GM12878 (cell line): ENCODE data around the gene UBE3C. TPM values are rescaled to one million over a fixed set of nuclear protein-coding genes. Genes with fewer than 3 reads are reported as not detected.

Experiments used
- ATAC-seq: fragments of 200-7000 bp; cut with Tn5 transposase; 3 replicates; pipeline ENCODE4 v1.9.1; 2020; ENCODE audit warnings: mild to moderate bottlenecking, moderate library complexity
- BruUV-seq: library from RNA; stranded (reverse); fragments of 400-500 nt; replicated peaks from 2 replicates; lab custom pipeline; 2021; lab: Mats Ljungman, UMichigan
- CTCF ChIA-PET: fragments of 300-600 bp; sonication (Branson Sonifier 250); formaldehyde crosslinking; extraction: SDS; loops from one replicate; lab custom pipeline; 2021; ENCODE audit warnings: inconsistent platforms; lab: Yijun Ruan, JAX
- POLR2A ChIA-PET: fragments of 350-600 bp; formaldehyde crosslinking; extraction: SDS; loops from one replicate; lab custom pipeline; 2021; ENCODE audit warnings: inconsistent platforms; lab: Charles Lee
- RAD21 ChIA-PET: fragments of 300-600 bp; sonication (Branson Sonifier 250); formaldehyde crosslinking; loops from one replicate; lab custom pipeline; 2023; ENCODE audit warnings: antibody characterized with exemption; ENCODE audit not compliant: unreplicated experiment; lab: Charles Lee
- SMC1A ChIA-PET: fragments of 300-600 bp; sonication (Branson Sonifier 250); formaldehyde crosslinking; loops from one replicate; lab custom pipeline; 2023; ENCODE audit not compliant: unreplicated experiment, uncharacterized antibody; lab: Charles Lee
- DNase-seq: peaks from one replicate; pipeline ENCODE4 v3.0.0-alpha.2; 2011; ENCODE audit warnings: low read depth, low spot score
- FAIRE-seq: peaks from 3 replicates; lab custom pipeline; 2011; peaks lifted over from hg19 to GRCh38; lab: Jason Lieb, UNC
- H2AFZ ChIP-seq: 2 replicates; pipeline ENCODE4 v1.6.0; 2011; ENCODE audit warnings: low read depth, low read length, control low read depth; ENCODE audit not compliant: control insufficient read depth
- H3K27ac ChIP-seq: 2 replicates; pipeline ENCODE4 v1.5.1; 2011; ENCODE audit warnings: control low read depth; ENCODE audit not compliant: control insufficient read depth, insufficient read depth
- H3K27me3 ChIP-seq, 2 experiments: replicated peaks in 1 of 2; 2 replicates each; pipeline versions ENCODE4 v1.6.0 to v1.6.1; 2011; ENCODE audit warnings: low read length in 1 of 2; ENCODE audit not compliant: control insufficient read depth in 2 of 2, insufficient read depth in 2 of 2
- H3K36me3 ChIP-seq, 2 experiments: 2 replicates each; pipeline ENCODE4 v1.5.1; 2011; ENCODE audit warnings: low read length in 1 of 2; ENCODE audit not compliant: control insufficient read depth in 2 of 2, insufficient read depth in 2 of 2
- H3K4me1 ChIP-seq: 2 replicates; pipeline ENCODE4 v1.6.1; 2011; ENCODE audit warnings: mild to moderate bottlenecking, low read length, moderate library complexity, mixed read lengths; ENCODE audit not compliant: control insufficient read depth, insufficient read depth
- H3K4me2 ChIP-seq: 2 replicates; pipeline ENCODE4 v1.6.0; 2011; ENCODE audit warnings: control low read depth; ENCODE audit not compliant: control insufficient read depth, insufficient read depth
- H3K4me3 ChIP-seq: fragments of 200-600 bp; sonication (generic); 2 replicates; pipeline ENCODE4 v1.5.1; 2016
- H3K79me2 ChIP-seq: 2 replicates; pipeline ENCODE4 v1.6.0; 2011; ENCODE audit warnings: low read length; ENCODE audit not compliant: control insufficient read depth, insufficient read depth
- H3K9ac ChIP-seq: 2 replicates; pipeline ENCODE4 v1.8.0; 2011; ENCODE audit warnings: low read length, control low read depth, mixed read lengths; ENCODE audit not compliant: control insufficient read depth, insufficient read depth
- H3K9me3 ChIP-seq: replicated peaks from 3 replicates; pipeline ENCODE4 v1.5.1; 2011; ENCODE audit warnings: mild to moderate bottlenecking, low read length; ENCODE audit not compliant: control insufficient read depth, insufficient read depth
- H4K20me1 ChIP-seq: 2 replicates; pipeline ENCODE4 v1.6.0; 2011; ENCODE audit not compliant: control insufficient read depth, insufficient read depth
- LARP7 ChIP-seq: fragments of 450-650 bp; IDR thresholded peaks from 2 replicates; pipeline ENCODE4 v1.6.1; 2017; ENCODE audit warnings: mild to moderate bottlenecking
- MTA3 ChIP-seq: IDR thresholded peaks from 2 replicates; pipeline ENCODE4 v1.6.1; 2012; ENCODE audit warnings: low read length, inconsistent platforms, borderline replicate concordance
- MYB ChIP-seq: fragments of 150-350 bp; IDR thresholded peaks from 2 replicates; pipeline ENCODE4 v1.6.1; 2014; ENCODE audit warnings: mild to moderate bottlenecking, low read depth, low read length, borderline replicate concordance
- POLR2A ChIP-seq: IDR thresholded peaks from 2 replicates; pipeline ENCODE4 v1.6.1; 2011; ENCODE audit warnings: low read depth, mild to moderate bottlenecking, low read length
- SMAD1 ChIP-seq: fragments of 450-650 bp; IDR thresholded peaks from 2 replicates; pipeline ENCODE4 v1.6.1; 2018; ENCODE audit warnings: mild to moderate bottlenecking, low read depth; ENCODE audit not compliant: partially characterized antibody
- SREBF1 ChIP-seq: IDR thresholded peaks from 2 replicates; pipeline ENCODE4 v1.6.1; 2012; ENCODE audit warnings: mild to moderate bottlenecking, low read length
- SUPT20H ChIP-seq: IDR thresholded peaks from 2 replicates; pipeline ENCODE4 v1.6.1; 2011; ENCODE audit warnings: low read depth, mild to moderate bottlenecking, low read length, moderate library complexity, borderline replicate concordance; ENCODE audit not compliant: control insufficient read depth
- TAF1 ChIP-seq: IDR thresholded peaks from 2 replicates; pipeline ENCODE4 v1.6.1; 2011; ENCODE audit warnings: mild to moderate bottlenecking, low read depth, low read length, borderline replicate concordance
- TCF12 ChIP-seq: IDR thresholded peaks from 2 replicates; pipeline ENCODE4 v1.6.1; 2011; ENCODE audit warnings: low read depth, mild to moderate bottlenecking, low read length
- TCF3 ChIP-seq: IDR thresholded peaks from 2 replicates; pipeline ENCODE4 v1.6.1; 2012; ENCODE audit warnings: low read depth, mild to moderate bottlenecking, low read length, borderline replicate concordance; ENCODE audit not compliant: insufficient read depth
- USF1 ChIP-seq: IDR thresholded peaks from 2 replicates; pipeline ENCODE4 v1.6.1; 2011; ENCODE audit warnings: borderline replicate concordance, low read depth, mild to moderate bottlenecking, moderate library complexity, mixed read lengths, low read length; ENCODE audit not compliant: insufficient read depth; ENCODE audit errors: extremely low read length
- ZNF24 ChIP-seq: fragments of 450-650 bp; IDR thresholded peaks from 2 replicates; pipeline ENCODE4 v1.6.1; 2017; ENCODE audit warnings: antibody characterized with exemption, mild to moderate bottlenecking
- ZZZ3 ChIP-seq: IDR thresholded peaks from 2 replicates; pipeline ENCODE4 v1.6.1; 2011; ENCODE audit warnings: low read depth; ENCODE audit not compliant: control insufficient read depth, insufficient read length
- WGBS: methylation state at CpG from one replicate; pipeline ENCODE4 v1.1.6; 2016; ENCODE audit warnings: low lambda C conversion rate; ENCODE audit not compliant: insufficient replicate concordance, insufficient coverage; ENCODE audit errors: missing lambda C conversion rate; 5-methylcytosine and 5-hydroxymethylcytosine counted together
- in situ Hi-C: fragments of 300-500 bp; cut with MboI; formaldehyde crosslinking; loops from 9 replicates; pipeline ENCODE4 v1.14.3; 2018; ENCODE audit warnings: mixed read lengths
- intact Hi-C: fragments of 100-400 bp; cut with micrococcal nuclease; formaldehyde crosslinking; loops from one replicate; pipeline ENCODE4 v1.14.2; 2022; ENCODE audit not compliant: unreplicated experiment
- polyA plus RNA-seq, 11 experiments: library from polyadenylated mRNA; depleted of rRNA in 4 of 11; unstranded in 6 of 11; stranded (reverse) in 5 of 11; fragments of >200 nt; fragmentation: Nextera tagmentation in 4 of 11; fragmentation: Illumina TruSeq in 1 of 11; extraction: Ambion mirVana in 4 of 11; extraction: Trizol in 1 of 11; gene quantifications; 1 replicate in 1 of 11; 2 replicates in 10 of 11; pipeline versions ENCODE4 v1.2.1 to v1.2.3, GENCODE V29; 2011 to 2016; ENCODE audit warnings: inconsistent platforms in 2 of 11, missing spikeins in 2 of 11, low read depth in 1 of 11
- total RNA-seq, 4 experiments: library from RNA; depleted of rRNA in 3 of 4; stranded (reverse); fragments of >200 nt in 3 of 4; fragmentation: Illumina TruSeq in 1 of 4; extraction: Trizol in 1 of 4; gene quantifications; 2 replicates each; pipeline versions ENCODE4 v1.2.1 to v1.2.3, GENCODE V29; 2013 to 2021

The UBE3C gene
- total and polyA plus RNA-seq, 10 of the 15 experiments (the other 5 are each of a cell fraction or from before 2014, with no cell fraction given): 7.9 to 65.9 (median 45.2) TPM

- ChIA-PET POLR2A (no interaction called here), RAD21 (no interaction called here), CTCF (interaction anchor here (0.7 kb wide), 2 partner anchors 10 to 16 kb away, joined by 3 read pairs; no protein-coding TSS in a partner anchor), SMC1A (interaction anchor here (1.2 kb wide), 1 partner anchor 236 kb away, joined by 4 read pairs; no protein-coding TSS in a partner anchor)
- no peak for DNase-seq
- H3K79me2 ChIP-seq: no peaks in the 10 kb centered on the region
- 97% methylated on average over 2 of the region's 2 CpGs for WGBS
- no peak overlapping the region for H3K9ac ChIP-seq
- no peak overlapping the region for H2AFZ ChIP-seq
- no TSS peak for BruUV-seq
- peaks cover 0 to 13% of the 10 kb centered on the region in 2 experiments for H3K36me3 ChIP-seq
- ATAC-seq: no peak
- no peak overlapping the region for H3K4me3 ChIP-seq
- H3K4me1 ChIP-seq: no peaks in the 10 kb centered on the region
- H3K9me3 ChIP-seq: no peaks in the 10 kb centered on the region
- in situ Hi-C loops: no loop called here
- H3K4me2 ChIP-seq: no peak overlapping the region
- FAIRE-seq: no peak
- H3K27ac ChIP-seq: no peak overlapping the region
- H3K27me3 ChIP-seq: no peaks in the 10 kb centered on the region
- intact Hi-C loops: no loop called here
- H4K20me1 ChIP-seq: no peaks in the 10 kb centered on the region
- no peak for TF ChIP-seq LARP7
- no peak for TF ChIP-seq SMAD1
- no peak for TF ChIP-seq SREBF1
- TF ChIP-seq TCF12: no peak
- no peak for TF ChIP-seq TAF1
- no peak for TF ChIP-seq ZNF24
- no peak for TF ChIP-seq USF1
- no peak for TF ChIP-seq SUPT20H
- no peak for TF ChIP-seq TCF3
- TF ChIP-seq MTA3: no peak
- no peak for TF ChIP-seq ZZZ3
- no peak for TF ChIP-seq MYB
- no peak for TF ChIP-seq POLR2A
- TF ChIP-seq, all 136 proteins: peak for 0
Observed at GRCh38 chr7:157205438-157205837, 66.7 kb downstream of the UBE3C start.
